Measurements from ENCODE around the gene BMP6. TPM values are rescaled to one million over a fixed set of nuclear protein-coding genes. Genes with fewer than 3 reads are reported as not detected.

Gene BMP6
- total RNA-seq, 2 experiments from 2014 or later: 0.14 to 0.27 TPM

- DNase-seq (no peak), ATAC-seq (no peak)
- ChIA-PET POLR2A (interaction anchor here (0.7 kb wide), 1 partner anchor 157 kb away, joined by 3 read pairs; no protein-coding TSS in a partner anchor), CTCF (no interaction called here)
- intact Hi-C loops (cut with DNase I, micrococcal nuclease): no loop called here
- Mint-ChIP-seq H3K4me3 (no peak overlapping the region), H3K27ac (no peak overlapping the region), H3K36me3 (ENCODE audit: low read depth) (no peaks in the 10 kb centered on the region), H3K27me3 (peaks cover 14% of the 10 kb centered on the region), H3K4me1 (peaks cover 6% of the 10 kb centered on the region), H3K9me3 (ENCODE audit: low read depth) (no peaks in the 10 kb centered on the region)
Measured at GRCh38 chr6:7798751-7799150, 72.9 kb downstream of the BMP6 start.

GRCh38 chr6:7802662-7803061 is 76.8 kb downstream of the BMP6 start:
- CTCF ChIA-PET: no interaction called here

GRCh38 chr6:7803214-7803613 is 77.3 kb downstream of the BMP6 start:
- peak; percentile 8 for DNase-seq
- no peak overlapping the region for H3K27ac Mint-ChIP-seq

More at GRCh38 chr6:7802662-7803061, 76.8 kb downstream of the BMP6 start:
- no peak for DNase-seq
- H3K4me3 Mint-ChIP-seq: no peak overlapping the region
- no peaks in the 10 kb centered on the region for H3K36me3 Mint-ChIP-seq (ENCODE audit: low read depth)
- no peak overlapping the region for H3K27ac Mint-ChIP-seq
- POLR2A ChIA-PET: no interaction called here
- H3K4me1 Mint-ChIP-seq: peaks cover 6% of the 10 kb centered on the region
- intact Hi-C loops (cut with DNase I, micrococcal nuclease): no loop called here
- H3K9me3 Mint-ChIP-seq (ENCODE audit: low read depth): no peaks in the 10 kb centered on the region
- H3K27me3 Mint-ChIP-seq: peaks cover 16% of the 10 kb centered on the region
- ATAC-seq: no peak

GRCh38 chr6:7805078-7805849 is 79.4 kb downstream of the BMP6 start:
- Mint-ChIP-seq H3K27ac (no peak overlapping the region), H3K9me3 (ENCODE audit: low read depth) (no peaks in the 10 kb centered on the region), H3K4me1 (peaks cover 6% of the 10 kb centered on the region), H3K27me3 (peaks cover 23% of the 10 kb centered on the region), H3K36me3 (ENCODE audit: low read depth) (no peaks in the 10 kb centered on the region), H3K4me3 (no peak overlapping the region)
- ChIA-PET POLR2A (interaction anchor here (0.5 kb wide), 1 partner anchor 107 kb away, joined by 7 read pairs; no protein-coding TSS in a partner anchor), CTCF (no interaction called here)
- intact Hi-C loops (cut with DNase I, micrococcal nuclease): no loop called here
- ATAC-seq (no peak), DNase-seq (no peak)

More at GRCh38 chr6:7803214-7803613, 77.3 kb downstream of the BMP6 start:
- peak; percentile 90 for ATAC-seq
- Mint-ChIP-seq H3K4me3 (no peak overlapping the region), H3K27me3 (peaks cover 16% of the 10 kb centered on the region), H3K36me3 (ENCODE audit: low read depth) (no peaks in the 10 kb centered on the region), H3K4me1 (peaks cover 6% of the 10 kb centered on the region), H3K9me3 (ENCODE audit: low read depth) (no peaks in the 10 kb centered on the region)
- intact Hi-C loops (cut with DNase I, micrococcal nuclease): no loop called here
- POLR2A ChIA-PET: no interaction called here
- CTCF ChIA-PET: no interaction called here

- Mint-ChIP-seq H3K27ac (no peak overlapping the region), H3K9me3 (ENCODE audit: low read depth) (no peaks in the 10 kb centered on the region), H3K4me3 (no peak overlapping the region), H3K27me3 (peaks cover 23% of the 10 kb centered on the region), H3K36me3 (ENCODE audit: low read depth) (no peaks in the 10 kb centered on the region), H3K4me1 (peaks cover 6% of the 10 kb centered on the region)
- DNase-seq: no peak
- intact Hi-C loops (cut with DNase I, micrococcal nuclease): no loop called here
- ChIA-PET CTCF (interaction anchor here (0.6 kb wide), 1 partner anchor 18 kb away, joined by 3 read pairs; no protein-coding TSS in a partner anchor), POLR2A (interaction anchor here (0.5 kb wide), 1 partner anchor 107 kb away, joined by 7 read pairs; no protein-coding TSS in a partner anchor)
- no peak for ATAC-seq
Measured at GRCh38 chr6:7805850-7806214, 79.9 kb downstream of the BMP6 start.

GRCh38 chr6:7806711-7807110 is 80.8 kb downstream of the BMP6 start:
- H3K4me3 Mint-ChIP-seq: no peak overlapping the region
- no peak overlapping the region for H3K27ac Mint-ChIP-seq
- H3K27me3 Mint-ChIP-seq: peaks cover 23% of the 10 kb centered on the region
- ChIA-PET POLR2A (no interaction called here), CTCF (no interaction called here)
- peaks cover 6% of the 10 kb centered on the region for H3K4me1 Mint-ChIP-seq
- no peaks in the 10 kb centered on the region for H3K9me3 Mint-ChIP-seq (ENCODE audit: low read depth)
- H3K36me3 Mint-ChIP-seq (ENCODE audit: low read depth): no peaks in the 10 kb centered on the region
- intact Hi-C loops (cut with DNase I, micrococcal nuclease): no loop called here
- DNase-seq (no peak), ATAC-seq (no peak)

- Mint-ChIP-seq H3K4me1 (no peaks in the 10 kb centered on the region), H3K27ac (no peak overlapping the region), H3K27me3 (peaks cover 19% of the 10 kb centered on the region), H3K36me3 (ENCODE audit: low read depth) (no peaks in the 10 kb centered on the region), H3K9me3 (ENCODE audit: low read depth) (no peaks in the 10 kb centered on the region), H3K4me3 (no peak overlapping the region)
- no peak for ATAC-seq
- no peak for DNase-seq
- CTCF ChIA-PET: interaction anchor here (0.7 kb wide), 1 partner anchor 46 kb away, joined by 5 read pairs; no protein-coding TSS in a partner anchor
- POLR2A ChIA-PET: no interaction called here
- intact Hi-C loops (cut with DNase I, micrococcal nuclease): no loop called here
Measured at GRCh38 chr6:7809346-7809745, 83.4 kb downstream of the BMP6 start.

- DNase-seq (no peak), ATAC-seq (no peak)
- H3K27ac Mint-ChIP-seq: no peak overlapping the region
- H3K27me3 Mint-ChIP-seq: peaks cover 14% of the 10 kb centered on the region
- H3K4me1 Mint-ChIP-seq: no peaks in the 10 kb centered on the region
- no peak overlapping the region for H3K4me3 Mint-ChIP-seq
- CTCF ChIA-PET: no interaction called here
- POLR2A ChIA-PET: no interaction called here
- no peaks in the 10 kb centered on the region for H3K36me3 Mint-ChIP-seq (ENCODE audit: low read depth)
- no peaks in the 10 kb centered on the region for H3K9me3 Mint-ChIP-seq (ENCODE audit: low read depth)
- intact Hi-C loops (cut with DNase I, micrococcal nuclease): no loop called here
Measured at GRCh38 chr6:7811441-7811840, 85.5 kb downstream of the BMP6 start.

- Mint-ChIP-seq H3K36me3 (ENCODE audit: low read depth) (no peaks in the 10 kb centered on the region), H3K9me3 (ENCODE audit: low read depth) (no peaks in the 10 kb centered on the region), H3K4me1 (no peaks in the 10 kb centered on the region), H3K27ac (no peak overlapping the region), H3K27me3 (peaks cover 11% of the 10 kb centered on the region), H3K4me3 (no peak overlapping the region)
- DNase-seq (no peak), ATAC-seq (no peak)
- CTCF ChIA-PET: no interaction called here
- POLR2A ChIA-PET: no interaction called here
- intact Hi-C loops (cut with DNase I, micrococcal nuclease): no loop called here
Measured at GRCh38 chr6:7812623-7813022, 86.7 kb downstream of the BMP6 start.

GRCh38 chr6:7813193-7813592 is 87.3 kb downstream of the BMP6 start:
- intact Hi-C loops (cut with DNase I, micrococcal nuclease): no loop called here
- Mint-ChIP-seq H3K27ac (no peak overlapping the region), H3K4me1 (no peaks in the 10 kb centered on the region), H3K4me3 (no peak overlapping the region), H3K36me3 (ENCODE audit: low read depth) (no peaks in the 10 kb centered on the region), H3K27me3 (peaks cover 10% of the 10 kb centered on the region), H3K9me3 (ENCODE audit: low read depth) (no peaks in the 10 kb centered on the region)
- CTCF ChIA-PET: no interaction called here
- DNase-seq: no peak
- POLR2A ChIA-PET: no interaction called here
- ATAC-seq: no peak

GRCh38 chr6:7813704-7814103 is 87.8 kb downstream of the BMP6 start:
- Mint-ChIP-seq H3K4me1 (no peaks in the 10 kb centered on the region), H3K9me3 (ENCODE audit: low read depth) (no peaks in the 10 kb centered on the region), H3K27me3 (peaks cover 10% of the 10 kb centered on the region), H3K4me3 (no peak overlapping the region), H3K36me3 (ENCODE audit: low read depth) (no peaks in the 10 kb centered on the region), H3K27ac (no peak overlapping the region)
- ATAC-seq: no peak
- ChIA-PET POLR2A (no interaction called here), CTCF (no interaction called here)
- no peak for DNase-seq
- intact Hi-C loops (cut with DNase I, micrococcal nuclease): no loop called here

GRCh38 chr6:7815716-7816115 is 89.8 kb downstream of the BMP6 start:
- intact Hi-C loops (cut with DNase I, micrococcal nuclease): no loop called here
- no peak overlapping the region for H3K27ac Mint-ChIP-seq
- CTCF ChIA-PET: no interaction called here
- H3K36me3 Mint-ChIP-seq (ENCODE audit: low read depth): no peaks in the 10 kb centered on the region
- POLR2A ChIA-PET: no interaction called here
- H3K4me3 Mint-ChIP-seq: no peak overlapping the region
- peaks cover 5% of the 10 kb centered on the region for H3K27me3 Mint-ChIP-seq
- no peak for ATAC-seq
- no peak for DNase-seq
- H3K9me3 Mint-ChIP-seq (ENCODE audit: low read depth): no peaks in the 10 kb centered on the region
- H3K4me1 Mint-ChIP-seq: no peaks in the 10 kb centered on the region

Data from activated CD4-positive, alpha-beta T cell treated with anti-CD3 and anti-CD28 coated beads for 36 hours (primary cell).